H9 (cell line): ENCODE results near the gene PEMT. TPM values are rescaled to one million over a fixed set of nuclear protein-coding genes. Genes with fewer than 3 reads are reported as not detected.

ENCODE experiments used
- DNase-seq: peaks from one replicate; pipeline ENCODE4 v3.0.0-alpha.2; 2017
- H2AFZ ChIP-seq: one replicate; pipeline ENCODE4 v1.6.1; 2013; ENCODE audit warnings: mild to moderate bottlenecking, low read length, control low read depth, moderate library complexity
- H2AK5ac ChIP-seq: 2 replicates; pipeline ENCODE4 v1.6.1; 2013; ENCODE audit warnings: low read length, control low read depth, mixed read lengths; ENCODE audit not compliant: insufficient read length
- H2BK120ac ChIP-seq: one replicate; pipeline ENCODE4 v1.6.1; 2013; ENCODE audit warnings: low read depth, mild to moderate bottlenecking, low read length, control low read depth, inconsistent platforms; ENCODE audit not compliant: poor library complexity, severe bottlenecking
- H2BK12ac ChIP-seq: 2 replicates; pipeline ENCODE4 v1.6.1; 2013; ENCODE audit warnings: low read length, control low read depth, mixed read lengths, low read depth; ENCODE audit not compliant: insufficient read length
- H2BK15ac ChIP-seq: 2 replicates; pipeline ENCODE4 v1.6.1; 2013; ENCODE audit warnings: low read depth, low read length, control low read depth
- H2BK20ac ChIP-seq: one replicate; pipeline ENCODE4 v1.6.1; 2013; ENCODE audit warnings: low read depth, mild to moderate bottlenecking, low read length, control low read depth, inconsistent platforms; ENCODE audit not compliant: poor library complexity, severe bottlenecking
- H2BK5ac ChIP-seq: 2 replicates; pipeline ENCODE4 v1.6.1; 2013; ENCODE audit warnings: low read length, control low read depth, mixed read lengths; ENCODE audit not compliant: insufficient read length
- H3K14ac ChIP-seq: 2 replicates; pipeline ENCODE4 v1.6.1; 2013; ENCODE audit warnings: low read length, control low read depth; ENCODE audit not compliant: insufficient read depth
- H3K18ac ChIP-seq: 2 replicates; pipeline ENCODE4 v1.6.1; 2013; ENCODE audit warnings: low read depth, mild to moderate bottlenecking, mixed read lengths, low read length, control low read depth; ENCODE audit not compliant: insufficient read length
- H3K23ac ChIP-seq: 2 replicates; pipeline ENCODE4 v1.6.1; 2013; ENCODE audit warnings: low read length, control low read depth, mixed read lengths, low read depth; ENCODE audit not compliant: insufficient read length
- H3K23me2 ChIP-seq: 2 replicates; pipeline ENCODE4 v1.6.1; 2013; ENCODE audit warnings: low read depth, mild to moderate bottlenecking, mixed read lengths, low read length, control low read depth; ENCODE audit not compliant: insufficient read length, poor library complexity, severe bottlenecking
- H3K27ac ChIP-seq: 2 replicates; pipeline ENCODE4 v1.5.1; 2013; ENCODE audit warnings: low read length, control low read depth, mixed read lengths, low read depth; ENCODE audit not compliant: insufficient read length
- H3K27me3 ChIP-seq: 2 replicates; pipeline ENCODE4 v1.6.1; 2013; ENCODE audit warnings: low read length, control low read depth, inconsistent platforms; ENCODE audit not compliant: insufficient read depth
- H3K4ac ChIP-seq: 2 replicates; pipeline ENCODE4 v1.6.1; 2013; ENCODE audit warnings: low read depth, mild to moderate bottlenecking, control low read depth, inconsistent platforms, low read length, moderate library complexity
- H3K4me1 ChIP-seq: 2 replicates; pipeline ENCODE4 v1.6.1; 2013; ENCODE audit warnings: low read length, control low read depth, inconsistent platforms; ENCODE audit not compliant: insufficient read depth
- H3K4me2 ChIP-seq: 2 replicates; pipeline ENCODE4 v1.6.1; 2013; ENCODE audit warnings: low read length, control low read depth, mixed read lengths; ENCODE audit not compliant: insufficient read length, insufficient read depth
- H3K56ac ChIP-seq: 2 replicates; pipeline ENCODE4 v1.6.1; 2013; ENCODE audit warnings: low read depth, mild to moderate bottlenecking, mixed read lengths, low read length, control low read depth; ENCODE audit not compliant: insufficient read length
- H3K79me1 ChIP-seq: 2 replicates; pipeline ENCODE4 v1.6.1; 2013; ENCODE audit warnings: low read depth, mild to moderate bottlenecking, moderate library complexity, low read length, control low read depth, inconsistent platforms; ENCODE audit not compliant: insufficient read depth, poor library complexity, severe bottlenecking
- H3K79me2 ChIP-seq: 2 replicates; pipeline ENCODE4 v1.6.1; 2013; ENCODE audit warnings: low read length, control low read depth, inconsistent platforms; ENCODE audit not compliant: insufficient read depth
- H3K9ac ChIP-seq: 2 replicates; pipeline ENCODE4 v1.6.1; 2013; ENCODE audit warnings: low read length, control low read depth, mixed read lengths; ENCODE audit not compliant: insufficient read length; ENCODE audit errors: extremely low read depth
- H3K9me3 ChIP-seq: one replicate; pipeline ENCODE4 v1.6.1; 2013; ENCODE audit warnings: low read depth, low read length, inconsistent platforms; ENCODE audit not compliant: control insufficient read depth
- H3T11ph ChIP-seq: one replicate; pipeline ENCODE4 v1.6.1; 2013; ENCODE audit warnings: mild to moderate bottlenecking, low read length, control low read depth, inconsistent platforms
- H4K20me1 ChIP-seq: one replicate; pipeline ENCODE4 v1.6.1; 2013; ENCODE audit not compliant: control insufficient read depth, insufficient read length, insufficient read depth
- H4K5ac ChIP-seq: 2 replicates; pipeline ENCODE4 v1.6.1; 2013; ENCODE audit warnings: low read depth, mild to moderate bottlenecking, mixed read lengths, low read length, control low read depth; ENCODE audit not compliant: insufficient read length
- H4K8ac ChIP-seq: replicated peaks from 2 replicates; pipeline ENCODE4 v1.6.1; 2013; ENCODE audit warnings: low read length, control low read depth, mixed read lengths, low read depth; ENCODE audit not compliant: insufficient read length
- H4K91ac ChIP-seq: 2 replicates; pipeline ENCODE4 v1.6.1; 2013; ENCODE audit warnings: low read depth, mild to moderate bottlenecking, moderate library complexity, mixed read lengths, low read length, control low read depth; ENCODE audit not compliant: insufficient read length
- H3K27ac Mint-ChIP-seq, 3 experiments: 2 replicates in 2 of 3; 3 replicates in 1 of 3; pipeline ENCODE4 v1.8.0; 2020 to 2021; ENCODE audit warnings: mixed read lengths in 3 of 3, mild to moderate bottlenecking in 1 of 3, moderate library complexity in 1 of 3
- H3K27me3 Mint-ChIP-seq: 2 replicates; pipeline ENCODE4 v1.8.0; 2021; ENCODE audit warnings: low read depth, mild to moderate bottlenecking, moderate library complexity, mixed read lengths
- H3K36me3 Mint-ChIP-seq, 3 experiments: 2 replicates in 2 of 3; 3 replicates in 1 of 3; pipeline ENCODE4 v1.8.0; 2020 to 2021; ENCODE audit warnings: low read depth in 3 of 3, mixed read lengths in 3 of 3; ENCODE audit not compliant: insufficient read depth in 1 of 3
- H3K4me1 Mint-ChIP-seq, 2 experiments: 2 replicates each; pipeline ENCODE4 v1.8.0; 2020; ENCODE audit warnings: mixed read lengths in 2 of 2
- H3K4me3 Mint-ChIP-seq, 2 experiments: 2 replicates in 1 of 2; 3 replicates in 1 of 2; pipeline ENCODE4 v1.8.0; 2020 to 2021; ENCODE audit warnings: mild to moderate bottlenecking in 2 of 2, mixed read lengths in 2 of 2, moderate library complexity in 1 of 2
- H3K9me3 Mint-ChIP-seq, 2 experiments: 2 replicates in 1 of 2; 3 replicates in 1 of 2; pipeline ENCODE4 v1.8.0; 2020; ENCODE audit warnings: mild to moderate bottlenecking in 2 of 2, mixed read lengths in 2 of 2, moderate library complexity in 1 of 2
- CTCF ChIP-seq: fragments of 200-600 bp; sonication (generic); conservative IDR thresholded peaks from 3 replicates; pipeline ENCODE4 v1.8.0; 2021; ENCODE audit warnings: antibody characterized with exemption, mild to moderate bottlenecking
- WGBS: extraction: QIAGEN DNeasy Blood & Tissue Kit; methylation state at CpG from one replicate; pipeline ENCODE4 v1.1.7; 2013; ENCODE audit warnings: missing lambda C conversion rate, low lambda C conversion rate, mixed read lengths; ENCODE audit not compliant: insufficient read length; ENCODE audit errors: extremely low coverage; 5-methylcytosine and 5-hydroxymethylcytosine counted together
- total RNA-seq: library from RNA; stranded (reverse); gene quantifications from 2 replicates; pipeline ENCODE4 v1.2.1, GENCODE V29; 2021

Gene PEMT
- total RNA-seq, 1 experiment from 2014 or later = 63.2 TPM

GRCh38 chr17:17579691-17580090, 11.8 kb downstream of the PEMT start:
- no peak overlapping the region; a peak in 1 of 7 replicates for H3K27ac Mint-ChIP-seq
- Histone ChIP-seq H2AK5ac (no peak overlapping the region), H3K9me3 (no peaks in the 10 kb centered on the region), H2BK20ac (no peak overlapping the region), H3K56ac (no peak overlapping the region), H3K9ac (no peak overlapping the region), H4K91ac (no peak overlapping the region), H3K27ac (no peak overlapping the region), H3K79me2 (no peaks in the 10 kb centered on the region; the same call in 1 of the 2 replicates), H2BK12ac (no peak overlapping the region), H4K5ac (no peak overlapping the region), H3K18ac (no peak overlapping the region), H3K27me3 (no peaks in the 10 kb centered on the region), H3K14ac (no peak overlapping the region), H3K23ac (no peak overlapping the region), H2BK120ac (no peak overlapping the region), H3K4me2 (no peak overlapping the region), H3T11ph (no peak overlapping the region), H3K23me2 (no peaks in the 10 kb centered on the region), H2AFZ (no peak overlapping the region), H3K4ac (no peak overlapping the region), H3K79me1 (no peaks in the 10 kb centered on the region), H4K8ac (no peak overlapping the region), H2BK15ac (no peak overlapping the region), H3K4me1 (no peaks in the 10 kb centered on the region), H2BK5ac (no peak overlapping the region), H4K20me1 (no peaks in the 10 kb centered on the region)
- peaks cover 11 to 20% of the 10 kb centered on the region in 2 experiments for H3K4me1 Mint-ChIP-seq
- H3K9me3 Mint-ChIP-seq = no peaks in the 10 kb centered on the region
- no peaks in the 10 kb centered on the region for H3K27me3 Mint-ChIP-seq
- WGBS = no CpG with 5 or more reads among the region's 8 CpGs
- TF ChIP-seq CTCF = no peak
- DNase-seq = no peak
- H3K36me3 Mint-ChIP-seq = peaks cover 0 to 14% (median 13%) of the 10 kb centered on the region in 3 experiments; a peak in 4 of 7 replicates
- H3K4me3 Mint-ChIP-seq = peak overlapping the region in 1 of 2 experiments; percentile 5; a peak in 1 of 5 replicates
